OCI-LY3 (cell line): Measurements from ENCODE around the gene AK9.

Source experiments
- H2AFZ ChIP-seq: fragments of 200-600, 300-600 bp; shearing (Covaris generic); 2 replicates; pipeline ENCODE4 v1.6.0; 2014; ENCODE audit warnings: antibody characterized with exemption, low read depth, low read length
- H3K27ac ChIP-seq: fragments of 200-600, 300-600 bp; sonication (generic); 2 replicates; pipeline ENCODE4 v1.5.1; 2014; ENCODE audit warnings: mild to moderate bottlenecking, low read length, moderate library complexity, mixed read lengths
- H3K27me3 ChIP-seq: fragments of 200-600, 300-600 bp; sonication (generic); 2 replicates; pipeline ENCODE4 v1.6.1; 2014; ENCODE audit warnings: low read depth, low read length, mixed read lengths
- H3K36me3 ChIP-seq: fragments of 200-600, 300-600 bp; sonication (generic); replicated peaks from 2 replicates; pipeline ENCODE3; 2014; ENCODE audit warnings: low read depth, low read length, mixed read lengths
- H3K4me1 ChIP-seq: fragments of 300-600, 200-600 bp; sonication (generic); 2 replicates; pipeline ENCODE4 v1.6.1; 2014; ENCODE audit warnings: low read length, mixed read lengths
- H3K4me2 ChIP-seq: fragments of 200-600, 300-600 bp; sonication (generic); 2 replicates; pipeline ENCODE4 v1.6.1; 2014; ENCODE audit warnings: low read length, mixed read lengths
- H3K4me3 ChIP-seq: fragments of 300-600, 200-600 bp; sonication (generic); 2 replicates; pipeline ENCODE4 v1.5.1; 2014; ENCODE audit warnings: antibody characterized with exemption, mild to moderate bottlenecking, low read length, moderate library complexity
- H3K79me2 ChIP-seq: fragments of 300-600, 200-600 bp; shearing (Covaris generic); 2 replicates; pipeline ENCODE4 v1.6.1; 2014; ENCODE audit warnings: mild to moderate bottlenecking, low read length, mixed read lengths
- H3K9ac ChIP-seq: fragments of 300-600, 200-600 bp; shearing (Covaris generic); 2 replicates; pipeline ENCODE4 v1.6.0; 2014; ENCODE audit warnings: mild to moderate bottlenecking, low read length, moderate library complexity
- H3K9me3 ChIP-seq: fragments of 200-600, 300-600 bp; shearing (Covaris generic); 2 replicates; pipeline ENCODE4 v1.6.1; 2014; ENCODE audit warnings: low read length, mixed read lengths; ENCODE audit not compliant: insufficient read depth
- H4K20me1 ChIP-seq: fragments of 200-600, 300-600 bp; sonication (generic); 2 replicates; pipeline ENCODE4 v1.6.1; 2016; ENCODE audit warnings: low read length, mixed read lengths; ENCODE audit not compliant: insufficient read depth
- EZH2phosphoT487 ChIP-seq: fragments of 200-600 bp; shearing (Covaris generic); IDR thresholded peaks from 2 replicates; pipeline ENCODE4 v1.6.1; 2018; ENCODE audit warnings: antibody characterized with exemption, mixed run types, low read depth
- TF ChIP-seq, protein P1 (sequence below): fragments of 200-600, 300-600 bp; sonication (generic); IDR thresholded peaks from 2 replicates; pipeline ENCODE4 v1.5.1; 2014; ENCODE audit warnings: antibody characterized with exemption, low read length, low read depth

AK9 gene

GRCh38 chr6:109612268-109612667, 78.7 kb downstream of the AK9 start:
- H3K27ac ChIP-seq: no peak overlapping the region
- H3K36me3 ChIP-seq: no peaks in the 10 kb centered on the region
- H3K4me2 ChIP-seq: no peak overlapping the region
- no peak overlapping the region for H3K9ac ChIP-seq
- peaks cover 4% of the 10 kb centered on the region; the same call in 1 of the 2 replicates for H3K4me1 ChIP-seq
- H4K20me1 ChIP-seq: no peaks in the 10 kb centered on the region
- no peaks in the 10 kb centered on the region for H3K79me2 ChIP-seq
- H3K4me3 ChIP-seq: no peak overlapping the region
- no peak for TF ChIP-seq EZH2phosphoT487
- TF ChIP-seq, protein P1, sequence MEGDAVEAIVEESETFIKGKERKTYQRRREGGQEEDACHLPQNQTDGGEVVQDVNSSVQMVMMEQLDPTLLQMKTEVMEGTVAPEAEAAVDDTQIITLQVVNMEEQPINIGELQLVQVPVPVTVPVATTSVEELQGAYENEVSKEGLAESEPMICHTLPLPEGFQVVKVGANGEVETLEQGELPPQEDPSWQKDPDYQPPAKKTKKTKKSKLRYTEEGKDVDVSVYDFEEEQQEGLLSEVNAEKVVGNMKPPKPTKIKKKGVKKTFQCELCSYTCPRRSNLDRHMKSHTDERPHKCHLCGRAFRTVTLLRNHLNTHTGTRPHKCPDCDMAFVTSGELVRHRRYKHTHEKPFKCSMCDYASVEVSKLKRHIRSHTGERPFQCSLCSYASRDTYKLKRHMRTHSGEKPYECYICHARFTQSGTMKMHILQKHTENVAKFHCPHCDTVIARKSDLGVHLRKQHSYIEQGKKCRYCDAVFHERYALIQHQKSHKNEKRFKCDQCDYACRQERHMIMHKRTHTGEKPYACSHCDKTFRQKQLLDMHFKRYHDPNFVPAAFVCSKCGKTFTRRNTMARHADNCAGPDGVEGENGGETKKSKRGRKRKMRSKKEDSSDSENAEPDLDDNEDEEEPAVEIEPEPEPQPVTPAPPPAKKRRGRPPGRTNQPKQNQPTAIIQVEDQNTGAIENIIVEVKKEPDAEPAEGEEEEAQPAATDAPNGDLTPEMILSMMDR: no peak
- H2AFZ ChIP-seq: no peak overlapping the region
- no peaks in the 10 kb centered on the region for H3K27me3 ChIP-seq
- no peaks in the 10 kb centered on the region for H3K9me3 ChIP-seq

DNA sequence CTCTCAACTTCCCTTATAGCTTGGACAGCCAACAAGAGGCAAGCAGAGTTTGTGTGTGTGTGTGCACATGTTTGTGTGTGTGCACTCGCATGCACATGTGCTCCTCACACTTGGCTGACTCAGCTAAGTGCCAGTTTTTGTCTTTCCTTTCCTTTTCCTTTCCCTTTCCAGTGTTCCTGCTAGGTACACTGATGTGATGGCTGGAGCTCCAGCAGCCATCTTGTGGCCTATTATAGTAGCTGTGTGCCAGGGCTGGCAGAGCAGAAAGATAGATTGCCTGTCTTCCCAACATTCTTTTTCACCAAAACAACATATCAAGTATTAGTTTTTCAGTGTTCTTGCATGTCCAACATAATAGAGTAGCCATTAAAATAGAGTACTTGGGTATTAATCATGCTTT, 79.5 kb downstream of the AK9 start:
- Histone ChIP-seq H2AFZ (no peak overlapping the region), H4K20me1 (no peaks in the 10 kb centered on the region), H3K27me3 (no peaks in the 10 kb centered on the region), H3K79me2 (no peaks in the 10 kb centered on the region), H3K9me3 (no peaks in the 10 kb centered on the region), H3K4me1 (peaks cover 4% of the 10 kb centered on the region; the same call in 1 of the 2 replicates), H3K4me2 (no peak overlapping the region), H3K9ac (no peak overlapping the region), H3K36me3 (no peaks in the 10 kb centered on the region), H3K4me3 (no peak overlapping the region), H3K27ac (no peak overlapping the region)
- TF ChIP-seq, protein P1: no peak
- no peak for TF ChIP-seq EZH2phosphoT487

DNA sequence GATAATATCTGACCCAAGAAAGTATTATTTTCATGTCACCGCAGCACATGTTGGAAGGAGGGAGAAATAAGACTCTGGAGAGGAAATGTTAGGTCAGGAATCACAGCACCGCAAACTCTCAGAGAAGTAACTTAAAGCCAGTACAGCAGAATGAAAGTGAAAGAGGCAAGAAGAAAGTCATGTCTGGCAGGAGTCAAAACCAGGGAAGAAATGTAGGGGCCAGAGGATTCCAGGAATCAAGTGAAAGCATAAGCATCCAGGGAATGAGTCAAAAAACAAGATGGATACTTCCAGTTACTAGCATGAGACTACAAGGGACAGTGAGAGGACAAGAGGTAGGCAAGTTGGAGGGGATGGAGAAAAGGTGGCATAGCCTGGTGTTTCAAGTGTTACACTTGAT, 80.4 kb downstream of the AK9 start:
- Histone ChIP-seq H3K27me3 (no peaks in the 10 kb centered on the region), H4K20me1 (no peaks in the 10 kb centered on the region), H3K4me3 (no peak overlapping the region), H2AFZ (no peak overlapping the region), H3K9me3 (no peaks in the 10 kb centered on the region), H3K4me1 (peaks cover 4% of the 10 kb centered on the region; the same call in 1 of the 2 replicates), H3K9ac (no peak overlapping the region), H3K4me2 (no peak overlapping the region), H3K79me2 (no peaks in the 10 kb centered on the region), H3K27ac (no peak overlapping the region), H3K36me3 (no peaks in the 10 kb centered on the region)
- no peak for TF ChIP-seq EZH2phosphoT487
- TF ChIP-seq, protein P1: no peak

DNA sequence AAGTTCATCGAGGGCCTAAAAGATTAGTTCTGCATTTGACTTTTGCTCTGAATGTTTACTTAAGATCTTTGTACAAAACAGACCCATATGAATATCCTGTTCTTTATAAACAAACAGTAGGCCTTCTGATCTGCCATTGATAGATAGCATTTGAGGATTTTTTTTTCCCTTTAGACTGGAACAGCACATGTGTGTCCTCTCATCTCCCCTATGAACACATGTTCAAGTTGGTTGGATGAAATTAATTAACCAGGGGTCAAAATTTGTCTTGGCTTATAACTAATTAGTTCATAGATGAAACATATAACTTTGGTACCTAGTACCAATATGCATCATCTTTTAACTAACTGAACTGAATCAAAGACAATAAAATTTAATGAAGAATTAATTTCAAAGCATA, 81.3 kb downstream of the AK9 start:
- H3K4me2 ChIP-seq: no peak overlapping the region
- H3K4me1 ChIP-seq: peaks cover 4% of the 10 kb centered on the region; the same call in 1 of the 2 replicates
- H4K20me1 ChIP-seq: no peaks in the 10 kb centered on the region
- no peaks in the 10 kb centered on the region for H3K79me2 ChIP-seq
- H3K27ac ChIP-seq: no peak overlapping the region
- TF ChIP-seq, protein P1: no peak
- TF ChIP-seq EZH2phosphoT487: no peak
- no peak overlapping the region for H3K4me3 ChIP-seq
- no peak overlapping the region for H3K9ac ChIP-seq
- no peaks in the 10 kb centered on the region for H3K9me3 ChIP-seq
- no peaks in the 10 kb centered on the region for H3K27me3 ChIP-seq
- H3K36me3 ChIP-seq: no peaks in the 10 kb centered on the region
- H2AFZ ChIP-seq: no peak overlapping the region
